GM11168 (cell line): ENCODE results near the gene FZD10.

Experiments
- in situ Hi-C: fragments of 300-500 bp; cut with MboI; formaldehyde crosslinking; loops from one replicate; pipeline ENCODE4 v1.12.0; 2022; ENCODE audit warnings: low sequenced_read_pairs; ENCODE audit not compliant: unreplicated experiment

Gene FZD10

DNA sequence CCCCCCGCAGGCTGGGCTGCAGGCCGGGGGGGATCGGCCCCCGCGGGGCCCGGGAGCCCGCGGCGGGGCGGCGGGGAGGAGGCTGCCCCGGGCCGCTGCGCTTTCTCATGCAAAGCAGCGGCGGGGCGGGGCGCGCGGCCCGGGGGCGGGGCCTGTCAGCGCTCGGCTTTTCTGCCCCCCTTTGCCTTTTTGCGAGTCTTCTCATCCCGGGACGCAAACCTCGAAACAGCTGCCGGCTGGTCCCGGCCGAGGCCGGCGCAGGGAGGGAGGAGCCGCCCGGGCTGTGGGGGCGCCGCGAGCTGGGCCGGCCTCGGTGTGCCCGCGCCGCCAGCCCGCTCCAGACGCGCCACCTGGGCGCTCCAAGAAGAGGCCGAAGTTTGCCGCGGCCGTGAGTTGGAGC, at the start of gene FZD10:
Gene FZD10 (plus strand): TSS at position 198 of the 400 bp plus-strand sequence. CDS start 479 bp downstream, outside the sequence.
- in situ Hi-C loops: no loop called here

DNA sequence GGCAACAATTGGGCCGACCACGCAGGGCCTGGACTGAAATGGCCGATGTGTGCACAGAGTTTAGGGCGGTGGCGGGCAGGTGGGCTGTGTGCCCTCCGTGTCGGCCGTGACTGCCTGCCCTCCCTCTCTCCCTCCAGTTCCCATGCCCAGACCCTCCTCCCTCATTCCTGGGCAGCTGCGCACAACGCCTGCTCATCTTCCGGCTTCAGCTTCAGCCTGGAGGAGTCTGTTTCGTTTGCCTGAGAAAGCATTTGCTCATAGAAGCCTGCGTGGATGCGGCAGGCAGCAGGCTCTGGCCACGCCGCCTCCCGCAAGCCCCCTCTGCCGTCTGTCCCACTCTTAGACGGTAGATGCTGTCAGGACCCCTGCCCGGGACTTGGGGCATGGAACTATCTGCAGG, 47.3 kb upstream of the FZD10 start:
- in situ Hi-C loops: no loop called here

GRCh38 chr12:130115646-130116045, 46.6 kb upstream of the FZD10 start:
- in situ Hi-C loops: no loop called here

DNA sequence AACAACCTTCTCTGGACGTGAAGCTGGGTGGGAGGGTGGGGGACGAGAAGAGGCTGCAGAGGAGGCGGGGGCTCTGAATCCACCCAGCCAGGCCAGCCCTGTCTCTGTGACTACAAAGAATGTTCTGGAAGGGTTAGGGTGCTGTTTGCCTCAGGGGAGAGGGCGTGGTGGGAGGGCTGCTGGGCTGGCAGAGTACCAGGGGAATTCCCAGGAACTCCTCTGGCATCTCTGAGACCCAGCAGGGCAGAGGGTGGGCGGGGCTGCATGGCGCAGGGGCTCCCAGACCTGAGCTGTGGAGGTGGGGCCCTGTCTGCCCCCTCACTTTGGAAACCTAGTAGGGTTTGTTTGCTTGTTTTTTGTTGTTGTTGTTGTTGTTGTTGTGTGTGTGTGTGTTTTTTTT, 45.5 kb upstream of the FZD10 start:
- in situ Hi-C loops: no loop called here

- in situ Hi-C loops: no loop called here
Measured at GRCh38 chr12:130117233-130117632, 45.0 kb upstream of the FZD10 start.

- in situ Hi-C loops: no loop called here
Measured at GRCh38 chr12:130117701-130118100, 44.6 kb upstream of the FZD10 start.

- in situ Hi-C loops: no loop called here
Measured at GRCh38 chr12:130118181-130118580, 44.1 kb upstream of the FZD10 start.

DNA sequence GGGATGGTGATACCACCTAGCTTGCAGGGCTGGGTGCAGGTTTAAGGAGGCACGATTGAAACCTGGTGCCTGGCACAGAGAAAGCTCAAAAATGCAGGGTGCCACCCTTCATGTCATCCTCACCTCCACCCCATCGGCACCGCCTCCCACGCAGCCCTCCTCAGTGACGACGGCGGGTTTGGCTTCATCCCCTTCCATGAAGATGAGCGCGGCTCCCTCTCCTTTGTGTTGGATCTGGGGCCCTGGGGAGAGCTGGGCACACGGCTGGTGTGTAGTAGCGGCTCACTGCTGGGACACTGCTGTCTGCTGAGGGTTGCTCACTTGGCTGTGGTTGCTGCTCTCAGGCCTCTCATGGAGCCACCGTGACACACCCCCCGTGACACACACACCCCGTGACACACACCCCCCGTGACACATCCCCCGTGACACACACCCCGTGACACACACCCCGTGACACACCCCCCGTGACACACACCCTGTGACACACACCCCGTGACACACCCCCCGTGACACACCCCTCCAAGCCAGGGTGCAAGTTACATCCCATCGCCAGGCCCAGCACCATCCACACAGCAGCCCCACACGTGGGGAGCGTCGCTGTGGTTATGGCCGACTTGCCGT, 42.9 kb upstream of the FZD10 start:
- in situ Hi-C loops: no loop called here

DNA sequence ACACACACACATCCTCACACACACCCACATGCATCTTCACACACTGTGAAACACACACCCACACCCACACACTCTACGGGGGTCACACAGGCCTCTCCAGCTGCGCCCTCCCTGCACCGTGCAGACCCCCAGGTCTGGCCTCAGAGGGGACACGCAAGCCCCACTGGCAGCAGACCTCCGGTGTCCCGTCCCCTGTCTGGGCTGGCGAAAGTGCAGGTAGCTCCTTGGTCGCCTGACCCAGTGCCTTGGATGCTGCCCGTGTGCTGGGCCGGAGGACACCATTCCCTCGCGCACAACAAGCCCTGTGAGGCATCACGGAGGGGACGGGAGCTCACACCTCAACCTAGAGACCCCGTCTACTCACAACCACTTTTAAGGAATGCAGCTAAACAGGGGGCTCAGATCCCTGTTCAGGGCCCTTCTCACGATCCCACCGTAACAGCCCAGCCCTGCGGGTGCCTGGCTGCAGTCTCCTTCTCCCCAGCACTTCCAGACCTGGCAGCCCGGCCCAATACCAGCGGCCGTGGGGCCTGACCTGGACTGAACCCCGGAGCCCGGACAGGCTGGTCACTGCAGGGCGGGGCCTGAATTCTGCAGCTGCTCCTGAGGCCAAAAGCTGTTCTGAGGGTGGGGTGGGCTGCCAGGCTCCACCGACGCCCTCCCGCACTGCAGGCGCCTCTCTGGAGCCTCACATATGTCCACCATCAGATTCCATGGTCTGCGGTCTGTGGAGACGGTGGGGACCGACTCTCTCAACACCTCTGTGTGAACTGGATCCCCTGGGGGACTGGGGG, 42.1 kb upstream of the FZD10 start:
- in situ Hi-C loops: no loop called here

DNA sequence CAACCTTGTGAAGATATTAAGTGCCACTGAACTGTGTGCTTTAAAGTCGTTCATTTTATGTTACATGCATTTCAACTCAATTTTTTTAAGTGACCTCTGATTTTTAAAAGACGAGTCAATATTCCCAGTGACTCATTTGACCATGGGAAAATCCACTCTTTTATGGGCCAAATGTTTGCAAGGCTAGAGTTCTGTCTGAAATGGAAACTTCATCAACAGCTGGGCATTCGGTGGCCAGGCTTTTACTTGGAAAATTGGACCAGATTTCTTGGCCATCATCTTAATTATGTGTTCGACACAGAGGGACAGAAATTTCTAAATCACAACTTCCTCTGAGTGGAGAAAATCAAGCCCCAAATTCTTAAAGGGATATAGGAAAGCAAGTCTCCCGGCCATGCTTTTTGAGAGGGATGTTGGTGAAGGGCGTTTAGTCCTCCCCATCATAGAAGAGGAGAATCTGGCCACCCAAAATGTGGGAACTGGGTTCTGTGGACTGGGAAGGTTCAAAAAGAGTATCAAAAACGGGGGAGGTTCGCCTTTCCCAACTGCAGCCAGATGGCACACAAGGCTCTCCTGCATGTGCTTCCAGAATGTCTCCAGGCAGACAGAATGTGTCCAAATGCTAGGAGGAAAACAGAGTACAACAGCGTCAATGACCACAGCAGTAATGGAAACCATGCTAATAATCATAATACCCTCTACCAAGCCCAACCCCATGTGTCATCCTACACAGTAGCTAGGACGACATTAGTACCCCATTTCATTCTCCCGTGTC, 40.9 kb upstream of the FZD10 start:
- in situ Hi-C loops: no loop called here

- in situ Hi-C loops: no loop called here
Measured at GRCh38 chr12:130122356-130122755, 39.9 kb upstream of the FZD10 start.

DNA sequence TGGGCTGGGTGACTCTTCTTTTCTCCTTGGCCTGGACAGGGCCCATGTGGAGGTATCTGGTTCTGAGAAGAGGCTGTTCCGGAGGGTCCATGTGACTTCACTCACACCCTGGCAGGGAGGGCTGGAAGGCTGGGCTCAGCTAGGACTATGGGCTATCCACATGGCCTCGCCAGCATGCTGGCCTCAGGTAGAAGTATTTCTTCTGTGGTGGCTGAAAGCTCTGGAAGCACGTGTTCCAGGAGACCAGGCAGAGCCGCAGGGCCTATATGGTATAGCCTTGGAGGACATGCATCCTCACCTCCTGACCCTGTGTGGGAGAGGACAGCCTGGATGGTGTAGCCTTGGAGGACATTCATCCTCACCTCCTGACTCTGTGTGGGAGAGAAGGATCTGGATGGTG, 38.2 kb upstream of the FZD10 start:
- in situ Hi-C loops: no loop called here

- in situ Hi-C loops: no loop called here
Measured at GRCh38 chr12:130124605-130125244, 37.5 kb upstream of the FZD10 start.

- in situ Hi-C loops: no loop called here
Measured at GRCh38 chr12:130126023-130126432, 36.2 kb upstream of the FZD10 start.

GRCh38 chr12:130127532-130127911, 34.7 kb upstream of the FZD10 start:
- in situ Hi-C loops: no loop called here

GRCh38 chr12:130127912-130128789, 34.1 kb upstream of the FZD10 start:
- in situ Hi-C loops: no loop called here

GRCh38 chr12:130128790-130129735, 33.2 kb upstream of the FZD10 start:
- in situ Hi-C loops: no loop called here

DNA sequence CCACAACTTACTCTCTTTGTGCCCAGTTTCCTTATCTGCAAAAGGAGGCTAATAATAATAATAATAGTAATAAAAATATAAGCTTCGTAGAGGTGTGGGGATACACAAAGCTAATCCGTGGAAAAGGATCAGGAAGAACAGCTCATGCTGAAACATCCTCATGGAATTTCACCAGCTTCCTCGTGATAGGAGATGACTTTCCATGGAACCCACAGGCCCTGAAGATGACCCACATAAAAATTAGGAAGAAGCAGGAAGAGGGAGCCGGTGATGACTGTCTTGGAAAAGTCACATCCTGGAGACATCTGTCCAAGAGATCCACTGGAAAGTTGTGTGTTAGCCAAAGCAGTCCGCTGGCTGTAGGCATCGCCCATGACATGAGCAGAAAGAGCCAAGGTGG, 31.9 kb upstream of the FZD10 start:
- in situ Hi-C loops: no loop called here

- in situ Hi-C loops: no loop called here
Measured at GRCh38 chr12:130131025-130131424, 31.2 kb upstream of the FZD10 start.
